Fibroblast of villous mesenchyme (primary cell): ENCODE measurements around the gene E2F3. TPM values are rescaled to one million over a fixed set of nuclear protein-coding genes. Genes with fewer than 3 reads are reported as not detected.

Source experiments
- DNase-seq: peaks from one replicate; pipeline ENCODE4 v3.0.0-alpha.2; 2010; ENCODE audit warnings: low read depth
- H3K4me3 ChIP-seq: 2 replicates; pipeline ENCODE4 v1.5.1; 2011; ENCODE audit warnings: low read depth, mild to moderate bottlenecking, low read length
- total RNA-seq: library from RNA; depleted of rRNA; stranded (reverse); fragments of >200 nt; gene quantifications from 2 replicates; pipeline ENCODE4 v1.2.3, GENCODE V29; 2012
- TF ChIP-seq, protein P1 (sequence below): IDR thresholded peaks from 2 replicates; pipeline ENCODE4 v1.5.1; 2012; ENCODE audit warnings: low read depth, mild to moderate bottlenecking, low read length; ENCODE audit not compliant: insufficient read depth

The E2F3 gene
- total RNA-seq, 1 donor = 13.0 TPM

DNA sequence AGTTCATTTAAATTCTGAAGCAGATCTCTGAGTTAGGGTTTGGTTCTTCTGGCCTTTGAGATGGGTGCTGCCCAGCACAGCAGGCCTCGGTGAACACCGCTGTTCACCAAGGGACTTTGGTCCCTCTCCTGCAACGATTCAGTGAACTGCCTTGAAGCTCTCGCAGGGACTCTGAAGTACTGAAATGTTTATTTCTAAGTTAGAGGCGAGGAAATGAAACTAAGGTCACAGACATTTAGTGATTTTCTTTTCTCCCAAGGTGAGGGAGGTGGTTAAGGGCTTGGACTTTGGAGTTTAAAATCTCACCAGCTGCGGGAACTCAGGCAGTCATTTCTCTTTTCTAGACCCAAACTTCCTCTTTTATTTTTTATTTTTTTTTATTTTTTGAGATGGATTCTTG, 26.2 kb downstream of the E2F3 start:
- no peak for DNase-seq
- TF ChIP-seq, protein P1, sequence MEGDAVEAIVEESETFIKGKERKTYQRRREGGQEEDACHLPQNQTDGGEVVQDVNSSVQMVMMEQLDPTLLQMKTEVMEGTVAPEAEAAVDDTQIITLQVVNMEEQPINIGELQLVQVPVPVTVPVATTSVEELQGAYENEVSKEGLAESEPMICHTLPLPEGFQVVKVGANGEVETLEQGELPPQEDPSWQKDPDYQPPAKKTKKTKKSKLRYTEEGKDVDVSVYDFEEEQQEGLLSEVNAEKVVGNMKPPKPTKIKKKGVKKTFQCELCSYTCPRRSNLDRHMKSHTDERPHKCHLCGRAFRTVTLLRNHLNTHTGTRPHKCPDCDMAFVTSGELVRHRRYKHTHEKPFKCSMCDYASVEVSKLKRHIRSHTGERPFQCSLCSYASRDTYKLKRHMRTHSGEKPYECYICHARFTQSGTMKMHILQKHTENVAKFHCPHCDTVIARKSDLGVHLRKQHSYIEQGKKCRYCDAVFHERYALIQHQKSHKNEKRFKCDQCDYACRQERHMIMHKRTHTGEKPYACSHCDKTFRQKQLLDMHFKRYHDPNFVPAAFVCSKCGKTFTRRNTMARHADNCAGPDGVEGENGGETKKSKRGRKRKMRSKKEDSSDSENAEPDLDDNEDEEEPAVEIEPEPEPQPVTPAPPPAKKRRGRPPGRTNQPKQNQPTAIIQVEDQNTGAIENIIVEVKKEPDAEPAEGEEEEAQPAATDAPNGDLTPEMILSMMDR = no peak
- H3K4me3 ChIP-seq = no peak overlapping the region

DNA sequence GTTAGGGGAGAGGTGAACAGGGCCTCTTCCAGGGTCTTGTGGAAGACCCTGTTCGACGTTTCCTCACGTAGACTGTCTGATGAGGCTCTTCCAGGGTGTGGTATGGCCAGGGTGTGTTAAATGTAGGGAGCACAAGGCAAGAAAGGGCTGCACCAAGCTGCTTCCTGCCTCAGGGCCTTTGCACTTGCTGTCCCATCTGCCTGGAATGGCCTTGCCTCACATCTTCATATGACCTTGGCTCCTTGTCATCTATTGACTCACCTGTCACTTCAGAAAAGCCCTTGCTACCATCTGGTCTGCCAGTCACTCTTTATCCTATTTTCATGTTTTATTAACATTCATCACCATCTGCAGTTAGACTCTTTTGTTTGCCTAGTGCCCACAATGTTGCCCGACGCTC, 31.0 kb downstream of the E2F3 start:
- TF ChIP-seq, protein P1 = no peak
- DNase-seq = no peak
- no peak overlapping the region for H3K4me3 ChIP-seq

DNA sequence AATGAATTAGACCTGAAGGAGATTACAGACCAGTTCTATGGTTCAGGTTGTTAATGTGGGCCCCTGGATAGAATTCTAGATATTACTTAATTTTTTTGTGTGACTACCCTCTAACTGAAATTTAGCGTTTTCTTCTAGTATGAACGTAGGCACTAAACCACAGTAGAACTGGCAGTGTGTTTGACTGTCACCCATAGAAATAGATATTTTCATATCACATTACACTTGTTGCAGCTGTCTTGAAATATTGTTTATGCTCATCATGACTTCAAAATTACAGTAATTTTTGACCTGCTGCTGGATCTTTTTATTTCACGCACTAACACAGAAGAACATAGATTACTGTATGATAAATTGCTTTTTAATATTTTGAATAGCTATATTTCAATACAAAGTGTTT, 31.6 kb downstream of the E2F3 start:
- TF ChIP-seq, protein P1 = no peak
- DNase-seq = no peak

DNA sequence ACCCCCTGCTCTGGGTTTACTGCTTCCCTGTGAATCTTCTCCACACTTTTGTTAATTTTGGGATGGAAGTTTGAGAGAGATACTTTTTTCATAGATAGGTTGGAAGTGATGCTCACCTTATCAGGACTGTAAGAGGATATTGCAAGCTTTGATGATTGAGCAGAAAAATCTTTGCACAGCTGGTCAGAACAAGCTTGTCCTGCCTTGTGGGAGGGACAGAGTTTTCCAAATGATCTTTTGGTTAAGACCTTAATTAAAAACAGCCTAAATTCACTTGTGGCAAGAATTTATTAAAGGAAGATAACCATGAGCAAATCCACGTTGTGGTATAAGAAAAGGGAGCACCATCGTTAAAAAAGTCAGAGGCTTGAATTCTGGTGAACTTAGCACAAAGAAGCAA, 32.2 kb downstream of the E2F3 start:
- H3K4me3 ChIP-seq = no peak overlapping the region
- DNase-seq = no peak
- TF ChIP-seq, protein P1 = no peak

More for the DNA sequence above, 31.6 kb downstream of the E2F3 start:
- no peak overlapping the region for H3K4me3 ChIP-seq

DNA sequence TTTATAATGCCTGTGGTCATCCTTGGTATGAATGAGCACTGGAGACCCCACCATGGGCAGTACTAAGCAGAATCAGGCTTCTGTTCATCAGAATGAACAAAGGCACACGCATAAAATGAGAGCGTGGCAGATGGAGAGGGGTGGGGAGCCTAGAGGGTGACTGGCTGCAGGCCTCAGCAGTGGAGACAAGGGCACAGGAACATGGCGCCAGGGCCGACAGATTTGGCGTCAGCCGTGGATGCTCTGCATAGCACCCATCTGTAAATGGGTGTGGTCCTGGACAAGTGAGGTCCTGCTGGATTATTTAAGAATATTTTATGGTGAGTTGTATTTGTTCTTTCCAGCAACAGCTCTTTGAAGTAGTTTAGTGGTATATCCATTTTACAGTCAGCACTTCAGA, 33.1 kb downstream of the E2F3 start:
- no peak for DNase-seq
- TF ChIP-seq, protein P1 = no peak
- H3K4me3 ChIP-seq = no peak overlapping the region

DNA sequence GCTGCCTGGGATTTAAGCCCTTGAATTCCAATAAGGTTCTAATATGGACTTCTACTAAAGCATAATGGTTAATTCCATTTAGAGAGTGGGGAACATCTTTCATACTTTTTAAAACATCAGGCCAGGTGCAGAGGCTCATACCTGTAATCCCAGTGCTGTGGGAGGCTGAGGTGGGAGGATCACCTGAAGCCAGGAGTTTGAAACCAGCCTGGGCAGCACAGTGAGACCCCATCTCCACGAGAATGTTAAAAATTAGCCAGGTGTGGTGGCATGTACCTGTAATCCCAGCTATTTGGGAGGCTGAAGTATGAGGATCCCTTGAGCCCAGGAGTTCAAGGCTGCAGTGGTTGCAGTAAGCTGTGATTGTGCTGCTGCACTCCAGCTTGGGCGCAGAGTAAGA, 35.0 kb downstream of the E2F3 start:
- no peak overlapping the region for H3K4me3 ChIP-seq
- TF ChIP-seq, protein P1 = no peak
- DNase-seq = no peak

DNA sequence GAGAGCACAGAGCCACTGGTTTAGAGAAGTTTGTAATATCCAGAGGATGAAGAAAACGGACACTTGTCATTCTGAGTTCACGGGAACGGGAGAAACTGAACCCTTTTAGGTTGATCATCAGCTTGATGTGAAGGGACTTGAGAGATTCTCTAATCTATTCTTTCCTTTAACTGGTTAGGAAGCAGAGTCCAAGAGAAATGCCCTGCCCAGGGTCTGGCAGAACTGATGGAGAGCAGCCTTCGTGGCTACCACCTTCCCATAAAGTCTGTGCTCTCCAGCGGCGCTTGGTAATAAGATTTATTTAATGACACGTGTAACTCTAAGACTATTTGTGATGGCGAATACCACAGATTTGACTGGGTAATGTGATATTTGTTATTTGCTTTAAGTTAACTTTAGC, 36.0 kb downstream of the E2F3 start:
- no peak for DNase-seq
- TF ChIP-seq, protein P1 = no peak
- no peak overlapping the region for H3K4me3 ChIP-seq
